ENCODE measurements around the gene BMPER.
A peak's percentile ranks its signal among the peaks of the same experiment; 100 is the strongest.

Gene BMPER

DNA sequence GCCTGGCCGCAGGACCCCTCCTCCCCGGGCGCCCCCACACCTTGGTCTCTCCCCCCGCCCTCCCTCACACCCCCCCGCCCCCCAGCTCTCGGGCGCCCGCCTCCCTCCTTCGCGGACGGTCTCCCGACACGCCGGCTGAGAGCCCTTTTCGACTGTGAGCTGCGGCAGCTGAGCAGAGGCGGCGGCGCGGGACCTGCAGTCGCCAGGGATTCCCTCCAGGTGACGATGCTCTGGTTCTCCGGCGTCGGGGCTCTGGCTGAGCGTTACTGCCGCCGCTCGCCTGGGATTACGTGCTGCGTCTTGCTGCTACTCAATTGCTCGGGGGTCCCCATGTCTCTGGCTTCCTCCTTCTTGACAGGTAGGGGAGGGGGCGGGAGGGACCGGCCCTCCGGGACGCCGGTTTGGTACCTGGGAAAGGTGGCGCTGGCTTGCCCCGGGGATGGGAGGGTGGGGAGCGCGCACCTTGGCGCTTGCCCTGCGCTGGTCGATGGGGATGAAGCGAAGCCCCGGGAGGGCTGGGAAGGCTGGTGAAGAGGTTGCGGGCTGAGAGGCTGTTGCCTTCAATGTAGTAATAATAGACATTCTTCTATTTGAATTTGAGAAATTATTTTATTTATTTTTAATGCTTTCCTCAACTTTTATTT lies at the start of gene BMPER:
Gene BMPER, plus strand, starts transcription at position 151 of the 644 bp plus-strand sequence. Its CDS starts 75 bp downstream, at position 226.
- Histone ChIP-seq H3K4me3 (ENCODE audit: low read depth, low read length) (peak within 1 kb of the TSS; percentile 76), H3K27me3 (ENCODE audit: control insufficient read depth, insufficient read depth, low read length) (peaks cover 38% of the 10 kb centered on the region), H3K9me3 (ENCODE audit: control insufficient read depth, insufficient read depth, low read length) (no peaks in the 10 kb centered on the region), H3K9ac (ENCODE audit: low read depth, low read length) (no peak within 1 kb of the TSS), H3K36me3 (ENCODE audit: control insufficient read depth, insufficient read depth, low read length) (no peaks in the 10 kb centered on the region), H3K4me1 (ENCODE audit: control insufficient read depth, insufficient read depth, low read length) (peaks cover 12% of the 10 kb centered on the region)

DNA sequence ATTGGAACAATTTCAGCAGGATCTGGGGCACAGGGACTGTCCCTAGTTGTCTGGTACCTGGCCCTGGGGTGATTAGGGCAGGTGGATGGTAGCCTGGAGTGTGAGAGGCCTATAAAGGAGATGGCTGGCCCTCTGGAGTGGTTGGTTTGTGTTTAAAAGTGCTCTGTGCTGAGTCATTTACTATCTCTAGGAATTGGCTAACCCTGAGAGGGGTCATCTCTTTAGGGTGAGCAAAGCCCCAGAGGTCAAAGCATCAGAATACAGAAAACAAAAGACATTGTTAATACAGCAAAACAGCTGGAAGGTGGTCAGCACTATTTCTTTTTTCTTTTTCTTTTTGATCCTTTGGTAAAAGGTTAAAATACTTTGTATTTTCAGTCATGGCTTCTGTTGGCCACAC lies 43.4 kb upstream of the BMPER start:
- H3K9me3 ChIP-seq (ENCODE audit: control insufficient read depth, insufficient read depth, low read length) = no peaks in the 10 kb centered on the region
- H3K9ac ChIP-seq (ENCODE audit: low read depth, low read length) = no peak overlapping the region
- no peak overlapping the region for H3K4me3 ChIP-seq (ENCODE audit: low read depth, low read length)
- no peaks in the 10 kb centered on the region for H3K36me3 ChIP-seq (ENCODE audit: control insufficient read depth, insufficient read depth, low read length)
- no peaks in the 10 kb centered on the region for H3K4me1 ChIP-seq (ENCODE audit: control insufficient read depth, insufficient read depth, low read length)
- H3K27me3 ChIP-seq (ENCODE audit: control insufficient read depth, insufficient read depth, low read length) = no peaks in the 10 kb centered on the region

- no peaks in the 10 kb centered on the region for H3K27me3 ChIP-seq (ENCODE audit: control insufficient read depth, insufficient read depth, low read length)
- no peaks in the 10 kb centered on the region for H3K9me3 ChIP-seq (ENCODE audit: control insufficient read depth, insufficient read depth, low read length)
- no peak overlapping the region for H3K4me3 ChIP-seq (ENCODE audit: low read depth, low read length)
- no peak overlapping the region for H3K9ac ChIP-seq (ENCODE audit: low read depth, low read length)
- no peaks in the 10 kb centered on the region for H3K36me3 ChIP-seq (ENCODE audit: control insufficient read depth, insufficient read depth, low read length)
- H3K4me1 ChIP-seq (ENCODE audit: control insufficient read depth, insufficient read depth, low read length) = no peaks in the 10 kb centered on the region
Measured at GRCh38 chr7:33862946-33863814, 42.2 kb upstream of the BMPER start.

DNA sequence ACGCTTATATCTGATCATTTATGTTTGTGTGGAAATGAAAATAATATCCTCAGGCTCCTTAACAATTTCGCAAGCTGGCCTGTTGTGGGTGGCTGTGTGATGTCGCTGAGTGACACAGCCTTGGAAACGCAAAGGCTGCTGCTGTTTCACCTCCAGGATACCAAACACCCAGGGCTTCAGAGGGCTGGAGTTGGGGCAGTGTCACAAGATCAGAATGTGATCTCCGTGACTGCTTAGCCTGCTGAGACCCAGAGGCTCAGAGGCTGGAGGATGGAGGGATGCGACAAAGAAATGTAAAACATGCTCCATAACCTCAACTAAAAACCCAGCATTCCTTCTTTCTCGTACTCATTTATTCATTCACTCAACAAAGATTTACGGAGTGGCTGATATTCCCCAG lies 37.2 kb upstream of the BMPER start:
- Histone ChIP-seq H3K4me3 (ENCODE audit: low read depth, low read length) (no peak overlapping the region), H3K9me3 (ENCODE audit: control insufficient read depth, insufficient read depth, low read length) (no peaks in the 10 kb centered on the region), H3K9ac (ENCODE audit: low read depth, low read length) (no peak overlapping the region)

DNA sequence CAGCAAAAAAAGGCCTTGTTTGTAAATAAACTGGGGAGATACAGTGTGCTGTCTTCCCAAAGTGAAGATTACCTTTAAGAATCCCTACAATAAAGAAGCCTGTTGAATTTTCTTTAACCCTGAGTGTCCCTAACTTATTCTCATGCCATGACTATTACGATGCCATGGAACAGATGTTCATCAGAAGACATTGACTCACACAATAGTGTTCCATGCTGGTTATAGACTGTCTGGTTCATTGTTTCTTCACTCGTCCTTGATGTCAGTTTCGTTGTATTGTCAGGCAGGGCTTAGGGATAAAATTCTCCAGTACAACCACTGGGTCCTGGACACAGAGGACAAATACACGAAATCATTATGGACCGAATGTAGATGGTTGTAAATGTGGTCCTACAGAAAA lies 36.2 kb upstream of the BMPER start:
- no peaks in the 10 kb centered on the region for H3K9me3 ChIP-seq (ENCODE audit: control insufficient read depth, insufficient read depth, low read length)
- no peak overlapping the region for H3K4me3 ChIP-seq (ENCODE audit: low read depth, low read length)
- no peaks in the 10 kb centered on the region for H3K27me3 ChIP-seq (ENCODE audit: control insufficient read depth, insufficient read depth, low read length)
- no peaks in the 10 kb centered on the region for H3K36me3 ChIP-seq (ENCODE audit: control insufficient read depth, insufficient read depth, low read length)
- H3K4me1 ChIP-seq (ENCODE audit: control insufficient read depth, insufficient read depth, low read length) = peaks cover 8% of the 10 kb centered on the region
- no peak overlapping the region for H3K9ac ChIP-seq (ENCODE audit: low read depth, low read length)

More for the DNA sequence above, 37.2 kb upstream of the BMPER start:
- Histone ChIP-seq H3K4me1 (ENCODE audit: control insufficient read depth, insufficient read depth, low read length) (peaks cover 4% of the 10 kb centered on the region), H3K36me3 (ENCODE audit: control insufficient read depth, insufficient read depth, low read length) (no peaks in the 10 kb centered on the region), H3K27me3 (ENCODE audit: control insufficient read depth, insufficient read depth, low read length) (no peaks in the 10 kb centered on the region)

DNA sequence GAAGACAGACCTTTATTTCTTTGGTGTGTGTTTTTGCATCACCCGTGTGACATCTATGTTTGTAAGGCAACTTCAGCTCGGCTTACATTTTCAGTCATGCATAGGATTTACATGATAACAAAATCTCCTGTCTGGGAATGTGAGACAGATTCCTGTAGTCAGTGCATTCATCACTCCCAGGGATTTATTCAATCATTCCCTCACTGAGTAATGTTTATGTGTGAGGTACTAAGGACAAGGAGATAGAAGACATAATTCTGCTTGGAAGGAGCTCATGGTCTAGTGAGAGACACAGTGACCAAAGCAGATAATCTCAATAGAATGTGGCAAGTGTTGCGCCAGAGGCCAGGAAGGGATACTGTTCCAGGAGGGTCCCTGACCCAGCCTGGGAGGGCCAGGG lies 35.2 kb upstream of the BMPER start:
- Histone ChIP-seq H3K27me3 (ENCODE audit: control insufficient read depth, insufficient read depth, low read length) (no peaks in the 10 kb centered on the region), H3K36me3 (ENCODE audit: control insufficient read depth, insufficient read depth, low read length) (no peaks in the 10 kb centered on the region), H3K9me3 (ENCODE audit: control insufficient read depth, insufficient read depth, low read length) (no peaks in the 10 kb centered on the region), H3K4me3 (ENCODE audit: low read depth, low read length) (no peak overlapping the region), H3K4me1 (ENCODE audit: control insufficient read depth, insufficient read depth, low read length) (peaks cover 8% of the 10 kb centered on the region), H3K9ac (ENCODE audit: low read depth, low read length) (no peak overlapping the region)

- Histone ChIP-seq H3K9me3 (ENCODE audit: control insufficient read depth, insufficient read depth, low read length) (no peaks in the 10 kb centered on the region), H3K36me3 (ENCODE audit: control insufficient read depth, insufficient read depth, low read length) (no peaks in the 10 kb centered on the region), H3K9ac (ENCODE audit: low read depth, low read length) (no peak overlapping the region), H3K27me3 (ENCODE audit: control insufficient read depth, insufficient read depth, low read length) (no peaks in the 10 kb centered on the region), H3K4me1 (ENCODE audit: control insufficient read depth, insufficient read depth, low read length) (peaks cover 8% of the 10 kb centered on the region), H3K4me3 (ENCODE audit: low read depth, low read length) (no peak overlapping the region)
Measured at GRCh38 chr7:33872870-33873269, 32.5 kb upstream of the BMPER start.

- Histone ChIP-seq H3K4me1 (ENCODE audit: control insufficient read depth, insufficient read depth, low read length) (peaks cover 8% of the 10 kb centered on the region), H3K9ac (ENCODE audit: low read depth, low read length) (no peak overlapping the region), H3K9me3 (ENCODE audit: control insufficient read depth, insufficient read depth, low read length) (no peaks in the 10 kb centered on the region), H3K4me3 (ENCODE audit: low read depth, low read length) (no peak overlapping the region), H3K27me3 (ENCODE audit: control insufficient read depth, insufficient read depth, low read length) (no peaks in the 10 kb centered on the region), H3K36me3 (ENCODE audit: control insufficient read depth, insufficient read depth, low read length) (no peaks in the 10 kb centered on the region)
Measured at GRCh38 chr7:33873518-33873917, 31.8 kb upstream of the BMPER start.

DNA sequence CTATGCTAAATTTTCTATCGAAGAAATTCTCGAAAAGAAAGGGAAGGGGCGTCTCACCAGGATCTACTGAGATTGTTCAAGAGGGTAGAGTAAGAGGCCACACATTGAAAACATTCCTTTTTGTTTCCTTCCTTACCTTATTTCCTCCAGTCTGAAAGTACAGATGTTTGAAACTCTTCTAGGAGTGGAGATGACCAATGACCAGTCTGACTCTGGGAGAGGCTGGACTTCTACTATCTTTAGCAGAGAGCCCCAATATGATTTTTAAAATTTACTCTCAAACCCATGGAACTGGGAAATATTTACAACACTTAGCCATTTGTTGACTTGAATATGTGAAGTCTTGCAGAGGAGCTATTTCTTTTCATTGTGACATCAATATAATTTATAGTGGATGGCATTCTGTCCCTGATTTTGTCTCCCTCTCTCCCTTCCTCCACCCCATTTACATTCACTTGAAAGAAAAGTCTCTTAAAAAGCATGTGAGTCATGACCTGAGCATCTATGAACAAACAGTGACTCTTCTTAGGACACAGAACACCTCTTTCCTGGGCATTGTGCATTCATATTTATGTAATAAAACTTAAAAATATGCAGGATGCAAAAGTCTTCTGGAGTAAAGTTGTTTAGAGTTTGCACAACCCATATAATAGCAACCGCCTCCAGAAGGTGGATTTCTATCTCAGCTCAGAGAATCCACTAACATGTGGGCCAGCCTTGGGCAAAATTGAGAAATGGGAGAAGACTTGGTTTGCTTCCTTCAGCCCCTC lies 31.2 kb upstream of the BMPER start:
- Histone ChIP-seq H3K4me3 (ENCODE audit: low read depth, low read length) (no peak overlapping the region), H3K4me1 (ENCODE audit: control insufficient read depth, insufficient read depth, low read length) (peaks cover 8% of the 10 kb centered on the region), H3K36me3 (ENCODE audit: control insufficient read depth, insufficient read depth, low read length) (no peaks in the 10 kb centered on the region), H3K9ac (ENCODE audit: low read depth, low read length) (no peak overlapping the region), H3K9me3 (ENCODE audit: control insufficient read depth, insufficient read depth, low read length) (no peaks in the 10 kb centered on the region), H3K27me3 (ENCODE audit: control insufficient read depth, insufficient read depth, low read length) (no peaks in the 10 kb centered on the region)

GRCh38 chr7:33874943-33875342 lies 30.4 kb upstream of the BMPER start:
- Histone ChIP-seq H3K4me3 (ENCODE audit: low read depth, low read length) (no peak overlapping the region), H3K36me3 (ENCODE audit: control insufficient read depth, insufficient read depth, low read length) (no peaks in the 10 kb centered on the region), H3K9me3 (ENCODE audit: control insufficient read depth, insufficient read depth, low read length) (no peaks in the 10 kb centered on the region), H3K27me3 (ENCODE audit: control insufficient read depth, insufficient read depth, low read length) (no peaks in the 10 kb centered on the region), H3K9ac (ENCODE audit: low read depth, low read length) (no peak overlapping the region), H3K4me1 (ENCODE audit: control insufficient read depth, insufficient read depth, low read length) (peaks cover 8% of the 10 kb centered on the region)

DNA sequence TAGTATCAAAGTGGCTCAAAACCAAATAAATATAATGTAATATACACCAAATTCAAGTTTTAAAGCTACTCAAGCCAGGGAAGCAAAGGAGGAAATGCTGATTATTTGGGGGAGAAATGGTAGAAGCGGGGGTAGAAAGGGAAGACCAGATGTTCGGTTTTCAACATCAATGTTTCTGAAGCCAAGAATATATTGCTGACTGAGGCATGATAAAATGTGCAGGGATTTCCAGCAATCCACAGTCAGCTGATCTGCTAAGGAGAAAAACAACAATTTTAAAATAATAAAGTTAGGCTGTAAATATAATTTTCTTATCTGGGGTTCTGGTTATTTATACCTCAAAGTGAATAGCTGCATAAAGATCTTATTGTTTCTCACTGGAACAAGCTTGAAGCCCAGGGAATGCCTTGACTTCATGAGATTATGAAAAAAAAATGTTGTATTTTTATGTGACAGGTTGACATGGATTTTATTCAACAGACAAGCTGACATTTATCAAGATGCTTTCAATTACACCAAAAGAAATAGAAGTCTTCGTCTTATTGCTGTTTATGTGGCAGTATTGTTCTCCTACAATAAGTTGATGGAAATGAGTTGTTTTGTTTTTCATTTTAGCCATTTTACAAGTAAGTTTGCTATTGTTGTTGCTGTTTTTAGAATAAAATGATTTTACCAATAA lies 28.6 kb upstream of the BMPER start:
- Histone ChIP-seq H3K27me3 (ENCODE audit: control insufficient read depth, insufficient read depth, low read length) (no peaks in the 10 kb centered on the region), H3K9me3 (ENCODE audit: control insufficient read depth, insufficient read depth, low read length) (no peaks in the 10 kb centered on the region), H3K36me3 (ENCODE audit: control insufficient read depth, insufficient read depth, low read length) (no peaks in the 10 kb centered on the region), H3K9ac (ENCODE audit: low read depth, low read length) (no peak overlapping the region), H3K4me3 (ENCODE audit: low read depth, low read length) (no peak overlapping the region), H3K4me1 (ENCODE audit: control insufficient read depth, insufficient read depth, low read length) (peaks cover 8% of the 10 kb centered on the region)

All from iPS-15b (cell line).